ENCODE results near the gene GAPVD1. TPM values are rescaled to one million over a fixed set of nuclear protein-coding genes. Genes with fewer than 3 reads are reported as not detected.
A peak's percentile ranks its signal among the peaks of the same experiment; 100 is the strongest.

Gene GAPVD1
- total and polyA plus RNA-seq, 8 donors, result 6.2 to 23.3 (median 16.0) TPM

GRCh38 chr9:125361837-125362531 is 100.4 kb downstream of the GAPVD1 start:
- peaks cover 4 to 46% (median 17%) of the 10 kb centered on the region in 3 donors for H3K36me3 ChIP-seq
- no peak for DNase-seq
- intact Hi-C loops (cut with DNase I), result no loop called here
- H3K27ac ChIP-seq, result no peak overlapping the region
- H3K4me1 ChIP-seq, result no peaks in the 10 kb centered on the region
- ATAC-seq, result peak in 3 of 4 donors; percentile 27 to 49 (median 45)
- TF ChIP-seq CTCF (IDR thresholded peaks at IDR 0.05), result no peak
- no peaks in the 10 kb centered on the region for H3K9me3 ChIP-seq
- no peak overlapping the region for H3K4me3 ChIP-seq
- WGBS, 2 donors, result 69 to 74% methylated on average over 5 of the region's 5 CpGs
- no peaks in the 10 kb centered on the region for H3K27me3 ChIP-seq
- no peak for FAIRE-seq

DNA sequence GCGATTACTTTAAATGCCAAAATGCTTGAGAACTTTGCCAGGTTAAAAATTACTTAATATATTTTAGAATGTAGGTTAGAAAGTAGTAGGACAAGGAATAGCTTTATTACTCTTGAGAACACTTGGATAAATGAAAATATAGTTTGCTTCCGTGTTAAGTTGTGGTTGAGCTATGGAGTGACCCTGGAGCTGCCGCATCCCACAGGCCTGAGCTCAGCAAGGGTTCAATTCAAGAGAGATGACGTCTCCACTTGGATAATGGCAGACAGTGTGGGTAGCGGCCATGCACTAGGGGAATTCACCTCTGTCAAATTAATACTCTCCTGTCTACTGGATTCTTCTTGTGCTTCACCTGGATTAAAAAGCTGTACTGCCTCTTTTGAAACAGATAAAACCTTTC is 105.0 kb downstream of the GAPVD1 start:
- Histone ChIP-seq H3K27ac (no peak overlapping the region), H3K9me3 (no peaks in the 10 kb centered on the region), H3K4me1 (no peaks in the 10 kb centered on the region), H3K27me3 (no peaks in the 10 kb centered on the region), H3K4me3 (no peak overlapping the region), H3K36me3 (peaks cover 0 to 27% (median 7%) of the 10 kb centered on the region in 3 donors)
- FAIRE-seq, result no peak
- intact Hi-C loops (cut with DNase I), result no loop called here
- ATAC-seq, result no peak
- no peak for DNase-seq
- WGBS, 2 donors, result 91 to 93% methylated on average over 5 of the region's 5 CpGs
- no peak for TF ChIP-seq CTCF (IDR thresholded peaks at IDR 0.05)

DNA sequence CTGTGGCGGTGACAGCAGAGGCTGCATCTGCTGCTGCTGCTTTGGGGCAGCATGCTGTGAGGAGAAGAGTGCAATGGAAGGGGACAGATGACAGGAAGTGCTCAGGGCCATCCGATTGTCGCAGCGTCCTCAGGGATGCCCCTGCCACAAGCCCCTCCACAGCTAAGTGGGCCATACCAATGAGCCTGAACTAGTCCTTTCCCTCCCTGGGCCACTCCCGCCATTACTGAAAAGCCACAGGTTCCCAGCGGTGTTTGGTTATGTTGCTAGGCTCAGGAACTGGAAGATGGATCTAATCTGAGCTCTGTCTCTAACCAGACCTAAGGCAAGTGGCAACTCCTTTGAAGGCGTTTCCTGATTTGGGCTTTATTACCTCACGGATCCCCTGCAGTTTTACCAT is 109.2 kb downstream of the GAPVD1 start:
- Histone ChIP-seq H3K4me3 (no peak overlapping the region), H3K36me3 (peaks cover 0 to 9% (median 0%) of the 10 kb centered on the region in 3 donors), H3K4me1 (no peaks in the 10 kb centered on the region), H3K9me3 (no peaks in the 10 kb centered on the region), H3K27ac (no peak overlapping the region), H3K27me3 (no peaks in the 10 kb centered on the region)
- 92 to 94% methylated on average over 8 of the region's 8 CpGs for WGBS, 2 donors
- ATAC-seq, result no peak
- no peak for TF ChIP-seq CTCF (IDR thresholded peaks at IDR 0.05)
- no peak for DNase-seq
- no peak for FAIRE-seq
- intact Hi-C loops (cut with DNase I), result loop anchor here in 1 of 3 donors (10.0 kb wide), 1 partner anchor 596 kb away; the partner anchor contains the start of genes NR6A1 and OLFML2A

GRCh38 chr9:125372441-125373226 is 111.0 kb downstream of the GAPVD1 start:
- no peak overlapping the region for H3K4me3 ChIP-seq
- ATAC-seq (no peak), DNase-seq (no peak), FAIRE-seq (no peak)
- no peaks in the 10 kb centered on the region for H3K27me3 ChIP-seq
- H3K4me1 ChIP-seq, result peaks cover 0 to 6% (median 0%) of the 10 kb centered on the region in 3 donors
- no peak for TF ChIP-seq CTCF (IDR thresholded peaks at IDR 0.05)
- WGBS, 2 donors, result 66 to 75% methylated on average over 9 of the region's 9 CpGs
- H3K36me3 ChIP-seq, result no peaks in the 10 kb centered on the region
- H3K9me3 ChIP-seq, result no peaks in the 10 kb centered on the region
- no peak overlapping the region for H3K27ac ChIP-seq
- intact Hi-C loops (cut with DNase I), result loop anchor here in 1 of 3 donors (10.0 kb wide), 1 partner anchor 598 kb away; the partner anchor contains the start of genes NR6A1 and OLFML2A
